IgD-negative memory B cell (primary cell): ENCODE measurements around the gene NDUFAF4. TPM values are rescaled to one million over a fixed set of nuclear protein-coding genes. Genes with fewer than 3 reads are reported as not detected.

ENCODE experiments used
- H3K27ac Mint-ChIP-seq, 3 donors: one replicate each; pipeline ENCODE4 v1.8.0; 2020 to 2022; ENCODE audit warnings: mild to moderate bottlenecking in 3 of 3, mixed read lengths in 3 of 3, moderate library complexity in 1 of 3
- H3K27me3 Mint-ChIP-seq: one replicate; pipeline ENCODE4 v1.8.0; 2021; ENCODE audit warnings: mixed read lengths
- H3K36me3 Mint-ChIP-seq: one replicate; pipeline ENCODE4 v1.8.0; 2020; ENCODE audit warnings: mild to moderate bottlenecking, mixed read lengths
- H3K4me1 Mint-ChIP-seq, 3 donors: one replicate each; pipeline ENCODE4 v1.8.0; 2020 to 2022; ENCODE audit warnings: mixed read lengths in 3 of 3, mild to moderate bottlenecking in 1 of 3
- H3K4me3 Mint-ChIP-seq, 4 donors: one replicate each; pipeline ENCODE4 v1.8.0; 2020 to 2022; ENCODE audit warnings: mild to moderate bottlenecking in 4 of 4, mixed read lengths in 4 of 4, moderate library complexity in 3 of 4
- H3K9me3 Mint-ChIP-seq, 3 donors: one replicate each; pipeline ENCODE4 v1.8.0; 2020 to 2021; ENCODE audit warnings: mixed read lengths in 3 of 3, mild to moderate bottlenecking in 1 of 3
- polyA plus RNA-seq: library from polyadenylated mRNA; unstranded; fragments of 300-500 nt; fragmentation: Illumina TruSeq; gene quantifications from one replicate; pipeline ENCODE4 v1.2.3, GENCODE V29; 2021

The NDUFAF4 gene
- polyA plus RNA-seq, 1 donor from 2014 or later, result 134 TPM

DNA sequence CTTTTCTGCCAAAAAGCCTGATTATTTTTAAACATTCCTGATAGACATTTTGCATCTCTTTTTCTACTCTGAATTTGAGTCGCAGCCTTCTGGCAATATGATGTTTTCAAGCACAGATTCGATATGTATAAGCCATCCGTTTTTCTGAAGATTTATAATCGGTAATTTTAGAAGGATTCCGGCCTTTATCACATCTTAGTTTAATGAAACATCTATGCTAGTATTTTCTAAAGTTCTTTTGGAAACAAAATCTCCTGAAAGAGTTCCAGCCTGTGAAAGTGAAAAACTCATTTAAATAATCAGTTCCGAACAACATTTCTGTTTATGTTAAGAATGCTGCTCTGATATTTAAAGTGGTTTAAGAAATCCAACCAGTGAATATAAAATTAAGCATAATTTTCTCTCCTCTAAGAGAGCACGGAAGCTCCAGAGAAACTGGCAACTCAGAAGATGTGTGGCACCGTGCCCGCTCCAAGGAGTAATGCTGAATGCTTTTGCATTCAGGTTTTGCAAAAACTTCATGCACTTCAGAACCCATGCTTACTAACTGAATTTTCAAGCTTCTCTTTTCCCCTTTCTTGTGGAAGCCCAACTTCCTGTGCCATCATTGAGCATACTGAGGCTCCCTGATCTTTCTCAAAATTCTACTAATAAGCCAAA is 20.7 kb downstream of the NDUFAF4 start:
- H3K4me3 Mint-ChIP-seq, result no peak overlapping the region
- H3K9me3 Mint-ChIP-seq, result no peaks in the 10 kb centered on the region
- H3K27ac Mint-ChIP-seq, result no peak overlapping the region
- peaks cover 1% of the 10 kb centered on the region for H3K36me3 Mint-ChIP-seq
- H3K27me3 Mint-ChIP-seq, result no peaks in the 10 kb centered on the region
- no peaks in the 10 kb centered on the region for H3K4me1 Mint-ChIP-seq

DNA sequence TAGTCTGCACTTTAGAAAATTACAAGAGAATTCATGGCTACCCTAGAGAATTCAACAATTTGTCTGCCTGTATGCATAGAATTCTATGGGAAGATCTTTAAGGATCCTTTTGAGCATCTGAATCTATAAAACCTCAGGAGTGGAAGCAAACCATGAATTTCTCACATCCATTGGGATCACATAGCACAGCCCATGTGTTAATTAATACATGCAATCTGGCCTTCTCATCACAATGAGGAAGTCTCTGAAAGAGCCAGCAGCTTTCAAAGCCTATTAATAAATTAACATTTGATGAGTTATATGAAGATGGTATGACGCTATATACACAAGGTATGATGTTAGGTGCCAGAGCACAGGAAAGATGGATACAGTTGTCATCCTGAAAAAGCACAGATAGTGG is 24.7 kb downstream of the NDUFAF4 start:
- no peak overlapping the region for H3K4me3 Mint-ChIP-seq
- H3K27me3 Mint-ChIP-seq, result no peaks in the 10 kb centered on the region
- no peak overlapping the region for H3K27ac Mint-ChIP-seq
- peaks cover 1% of the 10 kb centered on the region for H3K36me3 Mint-ChIP-seq
- no peaks in the 10 kb centered on the region for H3K4me1 Mint-ChIP-seq
- H3K9me3 Mint-ChIP-seq, result peaks cover 0 to 2% (median 0%) of the 10 kb centered on the region in 3 donors

DNA sequence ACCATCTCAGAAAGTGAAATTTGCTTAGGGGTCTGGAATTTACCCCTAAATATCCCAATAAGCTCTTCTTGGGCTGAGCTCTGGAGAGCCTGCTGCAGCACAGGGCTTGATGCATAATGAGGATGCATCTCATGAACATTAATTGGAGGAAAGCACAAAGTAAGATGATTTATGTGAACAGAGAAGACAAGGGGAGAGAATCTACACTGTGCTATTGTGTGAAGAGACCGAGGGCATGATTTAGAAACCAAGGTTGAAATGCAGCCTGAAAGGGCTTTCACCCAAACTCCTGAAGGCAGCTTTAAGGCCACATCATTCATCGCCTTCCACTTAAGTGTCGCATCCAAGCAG is 32.7 kb downstream of the NDUFAF4 start:
- peaks cover 0 to 2% (median 0%) of the 10 kb centered on the region in 3 donors for H3K4me1 Mint-ChIP-seq
- H3K36me3 Mint-ChIP-seq, result no peaks in the 10 kb centered on the region
- no peak overlapping the region for H3K4me3 Mint-ChIP-seq
- H3K27me3 Mint-ChIP-seq, result peaks cover 6% of the 10 kb centered on the region
- no peak overlapping the region for H3K27ac Mint-ChIP-seq
- peaks cover 0 to 3% (median 2%) of the 10 kb centered on the region in 3 donors for H3K9me3 Mint-ChIP-seq

DNA sequence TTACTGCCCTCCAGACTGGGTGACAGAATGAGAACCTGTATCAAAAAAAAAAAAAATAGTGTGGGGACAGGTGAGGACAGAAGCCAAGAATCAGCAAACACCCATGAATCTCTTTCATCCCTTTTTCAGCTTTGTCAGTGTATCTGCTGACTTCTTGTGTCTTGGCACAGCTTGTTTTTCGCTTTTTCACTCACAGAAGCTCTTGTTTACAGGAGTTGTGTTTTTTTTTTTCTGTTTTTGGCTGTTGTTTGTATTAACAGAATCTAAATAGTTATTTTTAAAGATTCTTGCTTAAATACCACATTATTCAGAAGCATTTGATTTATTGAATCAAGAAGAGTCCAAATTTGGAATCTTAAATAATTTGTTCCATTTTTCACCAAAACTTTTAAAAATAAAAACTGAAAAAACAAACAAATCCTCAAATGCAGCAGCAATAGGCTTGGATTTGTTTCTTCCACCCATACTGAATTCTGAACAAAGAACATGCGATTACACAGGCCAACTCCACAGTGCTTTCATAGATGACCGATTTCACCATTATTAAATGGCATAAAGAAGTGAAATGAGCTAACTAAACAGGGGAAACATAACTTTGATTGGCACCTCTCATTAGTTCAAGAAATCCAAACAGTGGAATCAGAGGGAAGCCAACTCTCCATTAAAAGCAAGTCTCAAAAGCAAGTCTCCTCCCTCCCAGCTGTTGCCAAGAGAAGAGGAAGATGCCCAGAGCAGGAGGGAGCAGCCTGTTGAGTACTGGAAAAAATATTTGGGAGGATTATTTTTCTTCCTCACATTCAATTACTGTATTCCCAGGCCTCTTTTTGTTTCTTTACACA is 33.3 kb downstream of the NDUFAF4 start:
- H3K4me1 Mint-ChIP-seq, result peaks cover 0 to 2% (median 0%) of the 10 kb centered on the region in 3 donors
- peaks cover 0 to 3% (median 2%) of the 10 kb centered on the region in 3 donors for H3K9me3 Mint-ChIP-seq
- H3K27ac Mint-ChIP-seq, result no peak overlapping the region
- H3K36me3 Mint-ChIP-seq, result no peaks in the 10 kb centered on the region
- peak overlapping the region in 1 of 4 donors; percentile 34 for H3K4me3 Mint-ChIP-seq
- peaks cover 7% of the 10 kb centered on the region for H3K27me3 Mint-ChIP-seq

DNA sequence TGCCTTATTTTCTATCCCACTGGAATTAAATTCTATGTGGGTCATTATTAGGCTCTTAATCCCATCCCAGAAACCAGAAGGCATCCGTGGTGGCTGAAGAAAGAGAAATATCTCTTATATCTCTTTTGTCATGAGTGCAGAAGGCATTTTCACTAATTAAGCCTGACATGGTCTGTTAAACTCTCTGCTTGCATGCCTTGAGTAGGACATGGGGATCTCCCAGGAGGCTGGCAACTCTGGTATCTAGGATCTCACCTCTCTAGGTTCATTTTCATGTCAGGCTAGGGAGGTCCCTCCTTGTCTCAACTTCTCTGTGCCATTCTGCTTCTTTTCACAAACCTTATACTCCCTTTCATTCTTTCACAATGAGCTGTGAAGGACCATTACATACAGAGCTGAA is 35.1 kb downstream of the NDUFAF4 start:
- Mint-ChIP-seq H3K36me3 (no peaks in the 10 kb centered on the region), H3K4me3 (no peak overlapping the region), H3K27me3 (peaks cover 12% of the 10 kb centered on the region)

DNA sequence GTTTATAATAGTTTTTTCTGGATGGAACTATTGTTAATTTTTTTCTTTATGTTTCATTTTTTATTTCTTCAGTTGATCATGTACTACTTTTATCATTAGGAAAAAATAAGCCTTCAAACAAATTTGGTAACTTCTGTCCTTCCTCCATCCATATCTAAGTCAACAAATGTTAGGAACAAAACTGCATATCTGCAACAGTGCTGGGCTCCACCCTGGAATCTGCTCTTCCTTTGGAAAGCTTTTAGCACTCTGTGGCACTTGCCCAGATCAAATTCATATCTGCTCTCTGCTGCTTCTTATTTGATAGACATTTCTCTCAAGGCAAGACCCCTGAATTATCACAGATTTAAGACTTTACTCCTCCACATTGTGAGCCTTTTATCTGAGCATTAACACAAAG is 36.1 kb downstream of the NDUFAF4 start:
- no peaks in the 10 kb centered on the region for H3K36me3 Mint-ChIP-seq
- H3K9me3 Mint-ChIP-seq, result peaks cover 0 to 3% (median 0%) of the 10 kb centered on the region in 3 donors
- H3K27ac Mint-ChIP-seq, result no peak overlapping the region
- H3K27me3 Mint-ChIP-seq, result peaks cover 12% of the 10 kb centered on the region
- no peak overlapping the region for H3K4me3 Mint-ChIP-seq
- H3K4me1 Mint-ChIP-seq, result peaks cover 0 to 2% (median 0%) of the 10 kb centered on the region in 3 donors

More for the DNA sequence above, 35.1 kb downstream of the NDUFAF4 start:
- H3K27ac Mint-ChIP-seq, result no peak overlapping the region
- H3K9me3 Mint-ChIP-seq, result peaks cover 0 to 3% (median 0%) of the 10 kb centered on the region in 3 donors
- H3K4me1 Mint-ChIP-seq, result peaks cover 0 to 2% (median 0%) of the 10 kb centered on the region in 3 donors

DNA sequence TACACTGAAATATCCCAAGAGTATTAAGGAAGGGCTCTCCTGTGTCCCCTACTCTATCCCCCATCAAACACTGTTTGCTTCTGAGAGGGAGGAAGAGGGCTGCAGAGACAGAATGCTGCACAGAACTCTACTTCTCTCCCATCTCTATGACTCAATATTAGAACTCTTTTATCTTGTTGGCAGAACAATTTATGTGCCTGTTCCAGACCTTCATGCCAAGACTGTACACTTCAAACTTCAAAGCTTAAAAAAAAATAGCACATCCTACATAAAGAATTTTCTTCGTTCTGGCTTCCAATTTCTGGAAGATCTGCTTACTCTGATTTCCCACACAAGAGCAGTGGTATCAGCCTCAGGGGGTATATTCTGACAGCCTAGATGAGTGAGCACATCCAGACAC is 40.8 kb downstream of the NDUFAF4 start:
- Mint-ChIP-seq H3K4me1 (no peaks in the 10 kb centered on the region), H3K4me3 (no peak overlapping the region), H3K27ac (no peak overlapping the region), H3K27me3 (peaks cover 7% of the 10 kb centered on the region), H3K36me3 (no peaks in the 10 kb centered on the region), H3K9me3 (peaks cover 0 to 4% (median 3%) of the 10 kb centered on the region in 3 donors)

DNA sequence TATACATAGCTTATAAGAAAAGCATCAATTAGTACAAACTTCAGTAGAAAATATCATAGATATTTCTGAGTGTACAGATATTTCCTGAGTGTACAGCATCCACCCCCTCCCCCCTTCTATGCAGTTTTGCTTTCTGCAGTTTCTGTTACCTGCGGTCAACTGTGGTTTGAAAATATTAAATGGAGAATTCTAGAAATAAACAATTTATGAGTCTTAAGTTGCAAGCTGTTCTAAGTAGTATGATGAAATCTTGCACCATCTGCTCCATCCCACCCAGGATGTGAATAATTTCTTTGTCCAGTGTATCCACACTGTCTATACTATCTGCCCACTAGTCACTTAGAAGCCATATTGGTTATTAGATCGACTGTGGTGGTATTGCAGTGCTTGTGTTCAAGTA is 44.6 kb downstream of the NDUFAF4 start:
- Mint-ChIP-seq H3K27ac (no peak overlapping the region), H3K27me3 (no peaks in the 10 kb centered on the region), H3K36me3 (no peaks in the 10 kb centered on the region), H3K4me1 (no peaks in the 10 kb centered on the region), H3K9me3 (peaks cover 0 to 4% (median 2%) of the 10 kb centered on the region in 3 donors), H3K4me3 (no peak overlapping the region)

DNA sequence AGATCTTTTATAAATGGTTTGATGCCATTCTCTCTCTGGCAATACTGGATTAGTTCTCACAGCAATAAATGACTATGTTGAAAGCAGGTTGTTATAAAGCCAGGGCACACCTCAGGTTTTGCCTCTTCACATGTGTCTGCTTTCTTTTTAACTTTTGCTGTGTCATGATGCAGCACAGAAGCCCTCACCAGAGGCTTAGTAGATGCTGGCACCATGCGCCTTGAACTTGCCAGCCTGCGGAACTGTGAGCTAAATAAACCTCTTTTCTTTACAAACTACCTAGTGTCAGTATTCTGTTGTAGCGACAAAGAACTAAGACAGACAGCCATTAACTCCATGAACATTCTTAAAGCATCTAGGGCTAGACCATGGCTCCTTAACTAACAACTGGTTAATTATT is 45.1 kb downstream of the NDUFAF4 start:
- H3K27me3 Mint-ChIP-seq, result peaks cover under 1% of the 10 kb centered on the region
- H3K36me3 Mint-ChIP-seq, result no peaks in the 10 kb centered on the region
- no peak overlapping the region for H3K4me3 Mint-ChIP-seq
- no peak overlapping the region for H3K27ac Mint-ChIP-seq
- H3K9me3 Mint-ChIP-seq, result peaks cover 0 to 4% (median 2%) of the 10 kb centered on the region in 3 donors
- H3K4me1 Mint-ChIP-seq, result no peaks in the 10 kb centered on the region

DNA sequence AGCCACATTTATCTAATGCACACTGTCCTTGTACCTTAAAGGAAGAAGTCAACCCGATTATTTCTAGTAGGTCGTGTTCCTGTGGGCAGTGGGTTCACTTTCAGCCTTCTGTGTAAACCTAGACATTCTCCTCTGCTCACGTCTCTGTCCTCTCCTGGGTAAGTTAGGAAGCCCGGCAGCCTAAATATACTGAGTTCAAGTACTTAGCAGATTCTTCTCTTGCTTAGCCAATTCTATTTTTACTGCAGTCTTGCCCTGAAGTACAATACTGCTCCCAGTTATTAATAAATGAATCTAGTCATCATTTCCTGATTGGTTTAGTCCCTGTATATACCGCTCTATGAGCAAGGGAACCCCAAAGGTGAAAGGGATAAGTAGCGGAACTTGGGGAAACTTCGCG is 45.8 kb downstream of the NDUFAF4 start:
- Mint-ChIP-seq H3K27me3 (peaks cover 7% of the 10 kb centered on the region), H3K9me3 (peaks cover 4 to 6% (median 5%) of the 10 kb centered on the region in 3 donors), H3K4me1 (no peaks in the 10 kb centered on the region), H3K36me3 (no peaks in the 10 kb centered on the region), H3K4me3 (no peak overlapping the region), H3K27ac (no peak overlapping the region)

DNA sequence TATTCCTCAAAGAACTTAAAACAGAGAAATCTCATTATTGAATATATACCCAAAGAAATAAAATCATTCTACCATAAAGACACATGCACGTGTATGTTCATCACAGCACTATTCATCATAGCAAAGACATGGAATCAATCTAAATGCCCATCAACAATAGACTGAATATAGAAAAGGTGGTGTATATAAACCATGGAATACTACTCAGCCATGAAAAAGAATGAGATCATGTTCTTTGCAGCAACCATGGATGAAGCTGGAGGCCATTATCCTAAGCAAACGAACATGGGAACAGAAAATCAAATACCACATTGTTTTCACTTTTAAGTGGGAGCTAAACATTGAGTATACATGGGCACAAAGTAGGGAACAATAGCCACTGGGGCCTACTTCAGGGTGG is 48.1 kb downstream of the NDUFAF4 start:
- H3K4me3 Mint-ChIP-seq, result no peak overlapping the region
- no peak overlapping the region for H3K27ac Mint-ChIP-seq
- H3K4me1 Mint-ChIP-seq, result no peaks in the 10 kb centered on the region
- H3K36me3 Mint-ChIP-seq, result no peaks in the 10 kb centered on the region
- H3K27me3 Mint-ChIP-seq, result peaks cover 7% of the 10 kb centered on the region
- peaks cover 6 to 11% (median 7%) of the 10 kb centered on the region in 3 donors for H3K9me3 Mint-ChIP-seq

DNA sequence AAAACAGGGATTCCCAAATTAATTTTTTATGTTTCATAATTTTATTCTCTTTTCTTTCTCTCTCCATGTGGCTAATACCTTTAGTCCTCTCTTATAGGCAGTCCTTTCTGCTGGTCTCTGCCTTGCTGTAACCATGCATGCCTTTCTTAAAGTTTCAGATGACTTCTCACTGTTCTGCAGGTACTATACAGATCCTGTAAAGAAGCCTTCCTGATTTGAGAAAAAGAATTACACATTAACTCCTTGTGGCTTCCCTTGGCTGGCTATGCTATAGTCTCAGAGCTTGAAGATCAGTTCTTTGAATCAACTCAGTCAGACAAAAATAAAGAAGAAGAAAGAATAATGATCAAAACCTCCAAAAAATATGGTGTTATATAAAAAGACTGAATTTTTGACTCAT is 53.2 kb downstream of the NDUFAF4 start:
- no peaks in the 10 kb centered on the region for H3K4me1 Mint-ChIP-seq
- no peak overlapping the region for H3K27ac Mint-ChIP-seq
- H3K9me3 Mint-ChIP-seq, result peaks cover 6 to 11% (median 6%) of the 10 kb centered on the region in 3 donors
- no peaks in the 10 kb centered on the region for H3K36me3 Mint-ChIP-seq
- no peak overlapping the region for H3K4me3 Mint-ChIP-seq
- peaks cover 9% of the 10 kb centered on the region for H3K27me3 Mint-ChIP-seq

DNA sequence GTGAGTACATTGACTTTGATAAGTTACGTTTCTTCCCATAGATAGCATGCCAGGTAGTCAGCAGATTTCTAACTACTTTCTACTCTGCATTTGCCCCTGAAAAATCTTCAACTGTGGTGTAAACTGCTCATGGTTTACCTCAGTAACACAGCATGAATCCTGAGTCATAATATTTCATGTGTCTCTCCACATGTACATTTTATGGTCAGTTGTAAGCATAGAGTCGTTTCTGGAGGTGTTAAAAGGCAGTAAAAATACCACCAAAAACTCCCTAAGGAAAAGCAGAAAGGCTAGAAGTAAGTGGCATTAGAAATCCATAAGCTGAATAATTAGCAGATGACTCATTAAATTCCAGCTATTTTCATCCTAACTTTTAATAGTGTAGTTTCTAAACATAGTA is 56.3 kb downstream of the NDUFAF4 start:
- H3K27me3 Mint-ChIP-seq, result peaks cover 18% of the 10 kb centered on the region
- H3K4me3 Mint-ChIP-seq, result no peak overlapping the region
- H3K27ac Mint-ChIP-seq, result no peak overlapping the region
- no peaks in the 10 kb centered on the region for H3K36me3 Mint-ChIP-seq
- peaks cover 0 to 7% (median 2%) of the 10 kb centered on the region in 3 donors for H3K4me1 Mint-ChIP-seq
- peaks cover 0 to 6% (median 4%) of the 10 kb centered on the region in 3 donors for H3K9me3 Mint-ChIP-seq
